Measurements from ENCODE around the gene PRICKLE1.
A peak's percentile ranks its signal among the peaks of the same experiment; 100 is the strongest.

Gene PRICKLE1

DNA sequence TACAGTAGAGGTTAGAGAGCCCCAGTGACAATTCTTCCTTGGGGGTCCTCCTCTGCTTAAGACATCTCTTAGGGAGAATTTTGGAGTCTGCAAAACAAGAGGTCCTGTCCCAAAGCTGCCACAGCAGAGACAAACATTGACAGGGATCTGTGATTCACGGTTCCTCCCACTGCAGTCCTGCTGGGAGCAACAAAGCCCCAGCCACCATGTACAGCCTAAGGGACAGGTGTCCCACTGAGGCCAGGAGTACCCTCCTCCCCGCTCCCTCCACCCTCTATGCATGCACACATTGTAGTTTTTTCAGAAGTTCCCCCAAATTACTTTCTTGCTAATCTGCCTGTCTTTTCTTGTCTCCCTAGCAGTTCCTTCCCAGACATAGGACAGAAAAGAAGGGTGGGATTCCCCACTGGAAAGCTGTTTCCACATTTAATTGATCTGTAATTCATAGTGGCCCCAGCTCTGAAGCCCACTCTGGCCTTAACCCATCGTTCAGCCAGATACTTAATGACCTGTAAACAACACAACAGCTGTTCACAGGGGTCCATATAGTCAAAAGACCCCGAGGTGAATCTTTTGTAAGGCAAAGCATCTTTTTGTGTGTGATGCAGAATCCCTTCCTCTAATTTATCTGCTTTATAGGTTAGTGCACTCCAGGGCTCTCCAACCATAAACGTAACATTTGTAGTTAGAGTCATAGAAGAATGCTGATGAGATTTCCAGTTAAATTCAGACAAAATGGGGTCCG is 13.9 kb upstream of the PRICKLE1 start:
- in situ Hi-C loops (cut with HindIII; ENCODE audit: low sequenced_read_pairs), result no loop called here
- no peak overlapping the region for H3K4me3 ChIP-seq (ENCODE audit: low read depth, low read length)
- TF ChIP-seq, protein P1, sequence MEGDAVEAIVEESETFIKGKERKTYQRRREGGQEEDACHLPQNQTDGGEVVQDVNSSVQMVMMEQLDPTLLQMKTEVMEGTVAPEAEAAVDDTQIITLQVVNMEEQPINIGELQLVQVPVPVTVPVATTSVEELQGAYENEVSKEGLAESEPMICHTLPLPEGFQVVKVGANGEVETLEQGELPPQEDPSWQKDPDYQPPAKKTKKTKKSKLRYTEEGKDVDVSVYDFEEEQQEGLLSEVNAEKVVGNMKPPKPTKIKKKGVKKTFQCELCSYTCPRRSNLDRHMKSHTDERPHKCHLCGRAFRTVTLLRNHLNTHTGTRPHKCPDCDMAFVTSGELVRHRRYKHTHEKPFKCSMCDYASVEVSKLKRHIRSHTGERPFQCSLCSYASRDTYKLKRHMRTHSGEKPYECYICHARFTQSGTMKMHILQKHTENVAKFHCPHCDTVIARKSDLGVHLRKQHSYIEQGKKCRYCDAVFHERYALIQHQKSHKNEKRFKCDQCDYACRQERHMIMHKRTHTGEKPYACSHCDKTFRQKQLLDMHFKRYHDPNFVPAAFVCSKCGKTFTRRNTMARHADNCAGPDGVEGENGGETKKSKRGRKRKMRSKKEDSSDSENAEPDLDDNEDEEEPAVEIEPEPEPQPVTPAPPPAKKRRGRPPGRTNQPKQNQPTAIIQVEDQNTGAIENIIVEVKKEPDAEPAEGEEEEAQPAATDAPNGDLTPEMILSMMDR (IDR thresholded peaks at IDR 0.05; ENCODE audit: low read depth, low read length), result no peak
- DNase-seq (ENCODE audit: low read depth, low spot score), result no peak

DNA sequence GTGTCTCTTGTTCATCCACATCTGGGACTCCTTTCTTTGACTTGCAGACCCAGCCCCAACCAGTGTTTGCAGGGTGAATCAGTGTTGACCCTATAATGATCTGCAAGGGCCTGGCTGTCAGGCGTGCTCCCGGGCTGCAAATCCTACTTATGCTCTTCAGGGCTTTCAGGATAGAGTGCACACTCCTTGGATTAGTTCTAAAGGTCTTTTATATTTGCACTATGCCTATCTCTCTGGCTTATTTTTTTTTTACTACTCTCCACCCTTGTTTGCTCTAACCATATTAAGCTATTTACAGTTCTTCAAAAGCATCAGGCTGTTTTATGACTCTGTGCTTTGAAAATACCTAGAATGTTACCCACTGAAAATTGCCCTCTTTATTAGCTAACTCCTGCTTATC is 4.3 kb upstream of the PRICKLE1 start:
- H3K4me3 ChIP-seq (ENCODE audit: low read depth, low read length), result no peak overlapping the region
- DNase-seq (ENCODE audit: low read depth, low spot score), result no peak
- in situ Hi-C loops (cut with HindIII; ENCODE audit: low sequenced_read_pairs), result no loop called here
- TF ChIP-seq, protein P1 (IDR thresholded peaks at IDR 0.05; ENCODE audit: low read depth, low read length), result no peak

DNA sequence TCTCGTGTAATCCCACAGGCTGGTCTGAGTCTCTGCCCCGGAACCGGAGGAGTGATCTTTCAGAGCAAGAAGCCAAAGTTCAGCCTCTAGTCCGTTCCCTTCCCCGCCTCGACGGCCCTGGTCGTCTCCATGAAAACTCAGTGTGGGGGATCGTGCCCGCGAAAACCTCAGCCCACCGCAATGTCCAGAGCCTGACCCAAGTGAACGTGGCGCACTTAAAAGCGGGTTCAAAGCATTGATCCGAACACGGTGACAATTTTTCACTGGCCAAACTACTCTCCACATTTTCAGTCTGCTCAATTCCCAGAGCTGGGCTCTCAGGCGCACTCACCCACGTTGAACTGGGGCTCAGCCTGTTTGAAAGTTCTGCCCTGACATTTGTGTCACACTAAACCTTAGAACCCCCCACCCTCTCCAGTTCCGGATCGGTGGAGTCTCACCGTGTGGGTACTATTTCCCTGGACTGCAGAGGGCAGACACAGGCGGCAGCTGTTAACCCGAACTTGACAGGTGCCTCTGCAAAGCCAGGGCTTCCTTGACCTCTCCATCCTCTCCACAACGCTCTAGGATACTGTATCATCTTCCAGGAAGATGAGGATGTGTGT is 886 bp upstream of the PRICKLE1 start:
- TF ChIP-seq, protein P1 (IDR thresholded peaks at IDR 0.05; ENCODE audit: low read depth, low read length), result no peak
- DNase-seq (ENCODE audit: low read depth, low spot score), result no peak

DNA sequence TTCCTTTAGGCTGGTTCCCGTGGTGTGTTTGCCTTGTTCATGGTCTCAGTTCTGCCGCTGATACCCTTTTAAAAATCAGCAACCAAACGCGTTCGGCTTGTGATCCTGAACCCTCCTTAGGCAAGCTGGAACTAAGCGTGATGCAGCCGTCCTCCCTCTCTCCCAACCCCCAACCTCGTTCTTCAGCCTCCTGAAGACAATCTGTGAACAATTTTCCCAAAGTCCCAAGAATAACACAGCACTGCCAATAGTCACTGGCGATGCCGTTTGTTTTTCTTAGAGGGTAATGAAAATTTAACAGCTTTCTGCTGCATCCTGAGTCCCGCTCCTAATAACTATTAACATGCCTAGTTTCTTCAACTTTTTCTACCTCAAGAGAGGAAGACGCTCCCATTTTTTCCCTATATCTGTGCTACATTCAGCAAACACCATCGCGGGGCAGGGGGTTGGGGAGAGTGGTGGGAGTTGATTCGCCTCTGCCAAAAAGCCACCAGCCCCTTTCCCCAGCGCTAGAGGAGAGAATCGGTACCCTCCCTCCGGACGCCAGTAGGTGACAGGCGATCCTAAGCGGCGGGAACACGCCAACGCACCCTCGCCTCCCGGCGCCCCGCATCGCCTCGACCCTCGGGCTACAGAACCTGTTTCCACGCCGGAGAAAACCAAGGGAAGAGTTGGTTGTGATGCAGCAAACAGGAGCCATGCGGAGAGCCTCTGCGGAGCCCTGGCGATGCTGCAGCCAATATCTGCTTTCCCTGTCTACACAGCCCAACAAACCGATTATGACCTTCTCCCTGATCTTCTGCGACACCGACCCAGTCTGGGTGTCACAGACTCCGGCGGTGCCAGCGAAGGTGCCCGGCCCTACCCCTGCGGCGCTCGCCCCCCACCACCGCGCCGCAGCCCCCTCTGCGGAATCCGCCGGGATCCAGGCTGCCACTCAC is 752 bp downstream of the PRICKLE1 start:
- peak; percentile 37 for DNase-seq (ENCODE audit: low read depth, low spot score)
- peak overlapping the region; percentile 93 for H3K4me3 ChIP-seq (ENCODE audit: low read depth, low read length)
- in situ Hi-C loops (cut with HindIII; ENCODE audit: low sequenced_read_pairs), result no loop called here
- TF ChIP-seq, protein P1 (IDR thresholded peaks at IDR 0.05; ENCODE audit: low read depth, low read length), result peak; percentile 66

More for the DNA sequence above, 886 bp upstream of the PRICKLE1 start:
- in situ Hi-C loops (cut with HindIII; ENCODE audit: low sequenced_read_pairs), result no loop called here
- peak overlapping the region; percentile 53 for H3K4me3 ChIP-seq (ENCODE audit: low read depth, low read length)

DNA sequence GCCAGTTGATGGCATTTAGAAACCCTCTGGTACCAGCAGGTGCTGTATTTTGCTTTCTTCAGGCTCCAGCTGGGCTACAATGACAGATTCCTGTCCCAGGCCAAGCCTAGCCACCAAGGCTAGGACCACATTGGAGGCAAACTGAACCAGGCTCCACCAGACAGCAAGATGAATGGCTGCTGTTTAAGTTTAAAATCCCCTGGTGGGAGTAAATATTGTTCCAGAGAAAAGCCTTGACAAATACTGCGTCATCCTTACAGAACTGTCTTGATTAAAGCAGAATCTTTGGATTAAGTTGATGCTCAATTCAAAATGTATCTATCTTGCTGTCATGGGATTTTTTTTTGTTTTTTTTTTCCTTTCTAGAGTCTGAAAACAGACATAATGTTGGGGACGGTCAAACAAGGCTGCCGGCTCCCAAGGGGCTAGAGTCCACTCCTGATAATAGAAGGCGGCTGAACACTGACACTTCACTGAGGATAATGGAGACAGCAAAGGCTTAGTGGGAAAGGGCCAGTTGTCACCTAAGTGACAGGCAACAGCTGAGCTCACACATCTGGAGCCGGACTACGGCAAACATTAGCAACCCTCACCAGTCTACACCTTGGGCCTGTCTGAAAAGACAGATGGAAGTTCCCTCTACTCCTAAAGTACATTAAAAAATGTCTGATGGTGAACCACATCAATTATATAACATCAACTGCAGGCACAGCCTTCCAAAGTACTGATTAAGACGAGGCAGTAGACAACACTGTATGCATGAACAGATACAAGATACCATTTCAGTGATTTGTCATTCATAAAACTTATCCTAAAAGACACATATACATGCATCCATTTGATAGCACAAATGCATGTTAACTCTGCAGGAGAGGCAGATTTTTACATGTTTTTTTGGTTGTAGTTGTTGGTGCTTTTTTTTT is 1.7 kb downstream of the PRICKLE1 start:
- in situ Hi-C loops (cut with HindIII; ENCODE audit: low sequenced_read_pairs), result no loop called here
- peak overlapping the region; percentile 93 for H3K4me3 ChIP-seq (ENCODE audit: low read depth, low read length)
- no peak for DNase-seq (ENCODE audit: low read depth, low spot score)
- TF ChIP-seq, protein P1 (IDR thresholded peaks at IDR 0.05; ENCODE audit: low read depth, low read length), result no peak
